Vagina (tissue), 2 donors: ENCODE data around the gene POFUT1.

ENCODE experiments used
- POLR2A ChIP-seq, 2 donors: fragments of 450-650 bp; IDR thresholded peaks; one replicate each; pipeline ENCODE4 v1.6.1; 2017; ENCODE audit warnings: antibody characterized with exemption in 2 of 2, mild to moderate bottlenecking in 2 of 2, moderate library complexity in 2 of 2
- TF ChIP-seq, protein P1 (sequence below), 3 experiments: fragments of 450-650 bp in 2 of 3; fragments of 200-600 bp in 1 of 3; sonication (generic) in 1 of 3; IDR thresholded peaks; one replicate each; pipeline ENCODE4 v1.5.1; 2017 to 2019; ENCODE audit warnings: antibody characterized with exemption in 3 of 3, mild to moderate bottlenecking in 2 of 3, moderate library complexity in 2 of 3

DNA sequence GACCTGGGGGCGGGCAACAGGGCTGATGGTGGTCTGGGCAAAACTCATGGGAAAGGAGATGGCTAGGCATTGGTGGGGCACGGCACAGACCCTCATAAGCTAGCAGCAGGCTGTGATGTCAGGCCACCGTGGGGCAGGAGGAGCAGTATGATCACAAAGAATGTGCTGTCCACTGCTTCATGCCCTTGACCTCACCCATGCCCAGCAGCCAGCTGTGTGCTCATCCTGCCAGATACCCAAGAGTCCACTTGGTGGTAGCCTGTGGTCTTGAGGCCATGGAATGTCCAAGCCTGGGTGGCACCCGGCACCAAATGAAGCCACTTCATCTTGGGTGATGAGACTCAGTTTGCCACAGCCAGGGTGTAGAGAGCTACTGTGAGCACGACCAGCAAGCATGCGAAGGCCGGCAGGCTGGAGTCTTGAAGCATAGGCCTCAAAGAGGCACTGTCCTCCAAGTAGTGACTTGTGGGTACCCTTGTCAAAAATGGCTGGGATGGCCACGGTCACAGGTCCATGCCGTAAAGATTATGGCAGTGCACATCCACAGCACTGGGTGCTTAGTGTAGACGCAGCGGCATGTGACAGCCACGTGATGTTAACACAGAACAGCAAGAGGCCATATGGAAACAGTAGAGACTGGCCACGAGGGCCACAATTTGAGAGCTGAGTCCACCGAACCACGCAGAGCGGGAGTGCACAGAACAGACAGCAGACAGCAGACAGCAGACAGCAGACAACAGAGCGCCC, 19.1 kb upstream of the POFUT1 start:
- no peak for TF ChIP-seq POLR2A (IDR thresholded peaks at IDR 0.05)
- TF ChIP-seq, protein P1, sequence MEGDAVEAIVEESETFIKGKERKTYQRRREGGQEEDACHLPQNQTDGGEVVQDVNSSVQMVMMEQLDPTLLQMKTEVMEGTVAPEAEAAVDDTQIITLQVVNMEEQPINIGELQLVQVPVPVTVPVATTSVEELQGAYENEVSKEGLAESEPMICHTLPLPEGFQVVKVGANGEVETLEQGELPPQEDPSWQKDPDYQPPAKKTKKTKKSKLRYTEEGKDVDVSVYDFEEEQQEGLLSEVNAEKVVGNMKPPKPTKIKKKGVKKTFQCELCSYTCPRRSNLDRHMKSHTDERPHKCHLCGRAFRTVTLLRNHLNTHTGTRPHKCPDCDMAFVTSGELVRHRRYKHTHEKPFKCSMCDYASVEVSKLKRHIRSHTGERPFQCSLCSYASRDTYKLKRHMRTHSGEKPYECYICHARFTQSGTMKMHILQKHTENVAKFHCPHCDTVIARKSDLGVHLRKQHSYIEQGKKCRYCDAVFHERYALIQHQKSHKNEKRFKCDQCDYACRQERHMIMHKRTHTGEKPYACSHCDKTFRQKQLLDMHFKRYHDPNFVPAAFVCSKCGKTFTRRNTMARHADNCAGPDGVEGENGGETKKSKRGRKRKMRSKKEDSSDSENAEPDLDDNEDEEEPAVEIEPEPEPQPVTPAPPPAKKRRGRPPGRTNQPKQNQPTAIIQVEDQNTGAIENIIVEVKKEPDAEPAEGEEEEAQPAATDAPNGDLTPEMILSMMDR (IDR thresholded peaks at IDR 0.05) = no peak
